Neural progenitor cell (in vitro differentiated cells): ENCODE measurements around the gene COL20A1.

Source experiments
- EZH2 ChIP-seq: fragments of 200-600 bp; sonication (generic); IDR thresholded peaks from 2 replicates; pipeline ENCODE4 v1.6.1; 2017; ENCODE audit warnings: antibody characterized with exemption, mild to moderate bottlenecking, moderate library complexity
- EZH2phosphoT487 ChIP-seq: fragments of 200-600 bp; sonication (generic); IDR thresholded peaks from 2 replicates; pipeline ENCODE4 v1.6.1; 2017; ENCODE audit warnings: antibody characterized with exemption
- TF ChIP-seq, protein P1 (sequence below): fragments of 200-600 bp; sonication (generic); IDR thresholded peaks from 2 replicates; pipeline ENCODE4 v1.5.1; 2017; ENCODE audit warnings: antibody characterized with exemption, mild to moderate bottlenecking

DNA sequence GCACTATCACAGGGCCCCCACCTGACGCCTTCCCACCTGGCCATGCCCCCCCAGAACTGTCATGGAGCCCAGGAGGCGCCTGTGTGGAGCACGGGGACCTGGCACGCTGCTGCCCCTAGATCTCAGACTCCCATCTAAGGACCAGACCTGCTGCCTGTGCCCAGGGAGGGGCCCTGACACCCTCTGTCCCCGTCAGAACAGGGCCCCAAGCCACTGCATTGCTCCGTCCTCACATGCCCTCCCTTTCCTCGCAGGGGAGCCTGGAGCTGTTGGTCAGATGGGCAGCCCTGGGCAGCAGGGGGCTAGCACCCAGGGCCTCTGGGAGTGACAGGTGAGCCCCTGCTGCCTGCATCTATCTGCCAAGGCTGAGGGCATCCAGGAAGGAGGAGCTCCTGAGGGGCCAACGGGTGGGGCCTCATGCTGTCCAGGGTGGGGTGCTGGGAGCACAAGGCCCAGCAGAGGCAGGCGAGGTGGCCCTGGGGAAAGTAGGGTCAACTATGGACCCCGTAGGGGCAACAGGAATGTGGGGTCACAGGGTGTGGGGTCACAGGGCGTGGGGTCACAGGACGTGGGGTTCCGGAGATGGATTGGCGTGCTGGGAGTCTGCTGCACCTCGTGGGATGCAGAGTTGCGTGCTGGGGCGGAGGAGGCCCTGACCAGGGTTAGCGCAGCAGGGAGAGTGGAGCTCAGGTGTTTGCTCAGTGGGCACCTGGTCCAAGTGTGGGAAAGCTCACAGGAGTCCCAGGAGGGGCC lies 36.5 kb downstream of the COL20A1 start:
- TF ChIP-seq, protein P1, sequence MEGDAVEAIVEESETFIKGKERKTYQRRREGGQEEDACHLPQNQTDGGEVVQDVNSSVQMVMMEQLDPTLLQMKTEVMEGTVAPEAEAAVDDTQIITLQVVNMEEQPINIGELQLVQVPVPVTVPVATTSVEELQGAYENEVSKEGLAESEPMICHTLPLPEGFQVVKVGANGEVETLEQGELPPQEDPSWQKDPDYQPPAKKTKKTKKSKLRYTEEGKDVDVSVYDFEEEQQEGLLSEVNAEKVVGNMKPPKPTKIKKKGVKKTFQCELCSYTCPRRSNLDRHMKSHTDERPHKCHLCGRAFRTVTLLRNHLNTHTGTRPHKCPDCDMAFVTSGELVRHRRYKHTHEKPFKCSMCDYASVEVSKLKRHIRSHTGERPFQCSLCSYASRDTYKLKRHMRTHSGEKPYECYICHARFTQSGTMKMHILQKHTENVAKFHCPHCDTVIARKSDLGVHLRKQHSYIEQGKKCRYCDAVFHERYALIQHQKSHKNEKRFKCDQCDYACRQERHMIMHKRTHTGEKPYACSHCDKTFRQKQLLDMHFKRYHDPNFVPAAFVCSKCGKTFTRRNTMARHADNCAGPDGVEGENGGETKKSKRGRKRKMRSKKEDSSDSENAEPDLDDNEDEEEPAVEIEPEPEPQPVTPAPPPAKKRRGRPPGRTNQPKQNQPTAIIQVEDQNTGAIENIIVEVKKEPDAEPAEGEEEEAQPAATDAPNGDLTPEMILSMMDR = no peak
- no peak for TF ChIP-seq EZH2
- TF ChIP-seq EZH2phosphoT487 = no peak
